ENCODE measurements around the gene SURF2. TPM values are rescaled to one million over a fixed set of nuclear protein-coding genes. Genes with fewer than 3 reads are reported as not detected.

SURF2 gene
- total and polyA plus RNA-seq, 2 experiments from 2014 or later: 6.3 to 23.4 TPM

GRCh38 chr9:133379153-133380086 lies 23.1 kb downstream of the SURF2 start:
- no peak for DNase-seq
- WGBS, 2 experiments (ENCODE audit: low coverage in 1 of 2, low lambda C conversion rate in 2 of 2, missing lambda C conversion rate in 2 of 2): 90 to 93% methylated on average over 14 of the region's 14 CpGs
- Histone ChIP-seq H3F3A (ENCODE audit: insufficient read depth) (peaks cover 30% of the 10 kb centered on the region), H3K9ac (no peak overlapping the region), H3K4me2 (ENCODE audit: unreplicated experiment) (no peak overlapping the region), H3K27me3 (replicated peaks; ENCODE audit: insufficient read depth) (no peaks in the 10 kb centered on the region), H3K9me3 (ENCODE audit: low read depth) (no peaks in the 10 kb centered on the region), H3K79me2 (ENCODE audit: insufficient read depth) (peaks cover 14% of the 10 kb centered on the region), H3K27ac (no peak overlapping the region), H3K4me1 (ENCODE audit: insufficient read depth) (peaks cover 9% of the 10 kb centered on the region; the same call in 1 of the 2 replicates), H3K36me3 (ENCODE audit: low read depth) (no peaks in the 10 kb centered on the region), H3K9me2 (ENCODE audit: insufficient read depth) (0 out of 2 replicates have a peak, but pooled peaks cover 5% of the 10 kb centered on the region), H4K20me1 (ENCODE audit: insufficient read depth) (no peaks in the 10 kb centered on the region), H2AFZ (no peak overlapping the region), H3K4me3 (no peak overlapping the region)
- in situ Hi-C loops (cut with MboI): no loop called here
- TF ChIP-seq EZH2 (IDR thresholded peaks at IDR 0.05; ENCODE audit: insufficient read depth, poor library complexity, severe bottlenecking) (no peak), EZH2phosphoT487 (IDR thresholded peaks at IDR 0.05; ENCODE audit: insufficient read depth, low read depth) (no peak)

DNA sequence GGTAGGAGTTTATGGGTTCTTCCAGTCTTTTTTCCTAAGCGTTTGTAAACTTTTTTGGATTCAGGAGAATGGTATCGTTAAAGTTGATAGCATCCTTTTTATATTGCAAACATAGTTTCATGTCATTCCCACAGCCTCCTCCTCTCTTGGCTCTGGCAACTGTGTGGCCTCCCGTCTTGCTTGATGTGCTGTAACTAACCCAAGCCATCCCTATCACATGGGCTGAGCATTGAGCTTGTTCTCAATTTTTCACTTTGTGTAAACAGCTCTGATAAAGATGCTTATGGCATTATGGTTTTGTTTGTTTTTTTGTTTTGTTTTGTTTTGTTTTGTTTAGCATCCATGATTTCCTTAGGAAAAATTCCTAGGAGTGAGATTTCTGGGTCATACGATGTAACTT lies 24.4 kb downstream of the SURF2 start:
- Histone ChIP-seq H3K9me3 (ENCODE audit: low read depth) (no peaks in the 10 kb centered on the region), H3K79me2 (ENCODE audit: insufficient read depth) (peaks cover under 1% of the 10 kb centered on the region), H3K9me2 (ENCODE audit: insufficient read depth) (0 out of 2 replicates have a peak, but pooled peaks cover 5% of the 10 kb centered on the region), H3F3A (ENCODE audit: insufficient read depth) (peaks cover 23% of the 10 kb centered on the region; the same call in 1 of the 2 replicates), H4K20me1 (ENCODE audit: insufficient read depth) (no peaks in the 10 kb centered on the region), H3K27me3 (replicated peaks; ENCODE audit: insufficient read depth) (no peaks in the 10 kb centered on the region), H3K4me1 (ENCODE audit: insufficient read depth) (peaks cover 9% of the 10 kb centered on the region; the same call in 1 of the 2 replicates), H3K4me2 (ENCODE audit: unreplicated experiment) (no peak overlapping the region), H3K36me3 (ENCODE audit: low read depth) (no peaks in the 10 kb centered on the region), H3K4me3 (no peak overlapping the region), H2AFZ (no peak overlapping the region), H3K9ac (no peak overlapping the region), H3K27ac (no peak overlapping the region)
- in situ Hi-C loops (cut with MboI): no loop called here
- TF ChIP-seq EZH2 (IDR thresholded peaks at IDR 0.05; ENCODE audit: insufficient read depth, poor library complexity, severe bottlenecking) (no peak), EZH2phosphoT487 (IDR thresholded peaks at IDR 0.05; ENCODE audit: insufficient read depth, low read depth) (no peak)
- 81 to 89% methylated on average over 4 of the region's 4 CpGs for WGBS, 2 experiments (ENCODE audit: low coverage in 1 of 2, low lambda C conversion rate in 2 of 2, missing lambda C conversion rate in 2 of 2)
- DNase-seq: no peak

GRCh38 chr9:133382507-133383141 lies 26.3 kb downstream of the SURF2 start:
- Histone ChIP-seq H3K4me1 (ENCODE audit: insufficient read depth) (no peaks in the 10 kb centered on the region), H2AFZ (no peak overlapping the region), H3K27me3 (replicated peaks; ENCODE audit: insufficient read depth) (no peaks in the 10 kb centered on the region), H3K79me2 (ENCODE audit: insufficient read depth) (no peaks in the 10 kb centered on the region), H3K27ac (no peak overlapping the region), H3K9me2 (ENCODE audit: insufficient read depth) (0 out of 2 replicates have a peak, but pooled peaks cover 5% of the 10 kb centered on the region), H3F3A (ENCODE audit: insufficient read depth) (peaks cover 12% of the 10 kb centered on the region; the same call in 1 of the 2 replicates), H3K36me3 (ENCODE audit: low read depth) (no peaks in the 10 kb centered on the region), H3K4me2 (ENCODE audit: unreplicated experiment) (no peak overlapping the region), H3K4me3 (no peak overlapping the region), H4K20me1 (ENCODE audit: insufficient read depth) (no peaks in the 10 kb centered on the region), H3K9me3 (ENCODE audit: low read depth) (no peaks in the 10 kb centered on the region), H3K9ac (no peak overlapping the region)
- no peak for TF ChIP-seq EZH2 (IDR thresholded peaks at IDR 0.05; ENCODE audit: insufficient read depth, poor library complexity, severe bottlenecking)
- 77 to 90% methylated on average over 4 of the region's 4 CpGs for WGBS, 2 experiments (ENCODE audit: low coverage in 1 of 2, low lambda C conversion rate in 2 of 2, missing lambda C conversion rate in 2 of 2)
- no peak for DNase-seq
- in situ Hi-C loops (cut with MboI): no loop called here

DNA sequence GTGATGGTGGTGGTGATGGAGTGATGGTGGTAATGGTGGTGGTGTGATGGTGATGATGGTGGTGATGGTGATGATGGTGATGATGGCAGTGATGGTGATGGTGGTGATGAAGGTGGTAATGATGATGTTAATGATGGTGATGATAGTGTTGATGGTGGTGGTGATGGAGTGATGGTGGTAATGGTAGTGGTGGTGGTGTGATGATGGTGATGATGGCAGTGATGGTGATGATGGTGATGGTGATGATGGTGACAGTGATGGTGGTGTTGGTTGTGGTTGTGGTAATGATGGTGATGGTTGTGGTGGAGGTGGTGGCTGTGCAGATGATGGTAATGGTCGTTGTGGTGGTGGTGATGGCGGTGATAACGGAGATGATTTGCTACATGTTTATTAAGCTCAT lies 27.1 kb downstream of the SURF2 start:
- H3K79me2 ChIP-seq (ENCODE audit: insufficient read depth): no peaks in the 10 kb centered on the region
- H3F3A ChIP-seq (ENCODE audit: insufficient read depth): 0 out of 2 replicates have a peak, but pooled peaks cover 4% of the 10 kb centered on the region
- no peaks in the 10 kb centered on the region for H3K9me3 ChIP-seq (ENCODE audit: low read depth)
- no peak for DNase-seq
- H2AFZ ChIP-seq: no peak overlapping the region
- no peaks in the 10 kb centered on the region for H3K36me3 ChIP-seq (ENCODE audit: low read depth)
- 0 out of 2 replicates have a peak, but pooled peaks cover 5% of the 10 kb centered on the region for H3K9me2 ChIP-seq (ENCODE audit: insufficient read depth)
- 87 to 90% methylated on average over 3 of the region's 3 CpGs for WGBS, 2 experiments (ENCODE audit: low coverage in 1 of 2, low lambda C conversion rate in 2 of 2, missing lambda C conversion rate in 2 of 2)
- no peaks in the 10 kb centered on the region for H3K27me3 ChIP-seq (replicated peaks; ENCODE audit: insufficient read depth)
- no peaks in the 10 kb centered on the region for H4K20me1 ChIP-seq (ENCODE audit: insufficient read depth)
- no peak overlapping the region for H3K4me3 ChIP-seq
- in situ Hi-C loops (cut with MboI): no loop called here
- TF ChIP-seq EZH2phosphoT487 (IDR thresholded peaks at IDR 0.05; ENCODE audit: insufficient read depth, low read depth): no peak
- no peaks in the 10 kb centered on the region for H3K4me1 ChIP-seq (ENCODE audit: insufficient read depth)
- no peak overlapping the region for H3K27ac ChIP-seq
- no peak overlapping the region for H3K4me2 ChIP-seq (ENCODE audit: unreplicated experiment)
- H3K9ac ChIP-seq: no peak overlapping the region

All from GM23248 (cell line).